ENCODE results near the gene CTDSPL.
A peak's percentile ranks its signal among the peaks of the same experiment; 100 is the strongest.

CTDSPL gene

DNA sequence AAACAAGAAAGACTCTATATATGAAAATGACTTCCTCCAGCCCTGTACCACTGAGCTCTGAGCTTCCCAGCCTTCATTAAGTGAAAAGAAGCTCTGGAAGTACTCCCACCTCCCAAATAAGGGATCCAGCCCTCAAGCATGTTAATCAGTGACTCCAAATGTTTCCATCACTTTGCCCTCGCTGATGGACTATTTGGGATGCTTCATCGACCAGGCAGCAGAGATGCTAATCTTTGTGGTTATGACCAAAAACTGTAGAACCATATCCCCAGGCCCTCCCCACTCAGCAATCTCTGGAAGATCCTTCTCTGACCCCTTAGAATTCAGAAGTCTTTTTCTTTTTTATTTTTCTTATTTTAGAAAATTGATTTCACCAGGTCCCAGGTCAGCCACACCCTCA, 2.3 kb upstream of the CTDSPL start (continued):
- TF ChIP-seq, protein P1, sequence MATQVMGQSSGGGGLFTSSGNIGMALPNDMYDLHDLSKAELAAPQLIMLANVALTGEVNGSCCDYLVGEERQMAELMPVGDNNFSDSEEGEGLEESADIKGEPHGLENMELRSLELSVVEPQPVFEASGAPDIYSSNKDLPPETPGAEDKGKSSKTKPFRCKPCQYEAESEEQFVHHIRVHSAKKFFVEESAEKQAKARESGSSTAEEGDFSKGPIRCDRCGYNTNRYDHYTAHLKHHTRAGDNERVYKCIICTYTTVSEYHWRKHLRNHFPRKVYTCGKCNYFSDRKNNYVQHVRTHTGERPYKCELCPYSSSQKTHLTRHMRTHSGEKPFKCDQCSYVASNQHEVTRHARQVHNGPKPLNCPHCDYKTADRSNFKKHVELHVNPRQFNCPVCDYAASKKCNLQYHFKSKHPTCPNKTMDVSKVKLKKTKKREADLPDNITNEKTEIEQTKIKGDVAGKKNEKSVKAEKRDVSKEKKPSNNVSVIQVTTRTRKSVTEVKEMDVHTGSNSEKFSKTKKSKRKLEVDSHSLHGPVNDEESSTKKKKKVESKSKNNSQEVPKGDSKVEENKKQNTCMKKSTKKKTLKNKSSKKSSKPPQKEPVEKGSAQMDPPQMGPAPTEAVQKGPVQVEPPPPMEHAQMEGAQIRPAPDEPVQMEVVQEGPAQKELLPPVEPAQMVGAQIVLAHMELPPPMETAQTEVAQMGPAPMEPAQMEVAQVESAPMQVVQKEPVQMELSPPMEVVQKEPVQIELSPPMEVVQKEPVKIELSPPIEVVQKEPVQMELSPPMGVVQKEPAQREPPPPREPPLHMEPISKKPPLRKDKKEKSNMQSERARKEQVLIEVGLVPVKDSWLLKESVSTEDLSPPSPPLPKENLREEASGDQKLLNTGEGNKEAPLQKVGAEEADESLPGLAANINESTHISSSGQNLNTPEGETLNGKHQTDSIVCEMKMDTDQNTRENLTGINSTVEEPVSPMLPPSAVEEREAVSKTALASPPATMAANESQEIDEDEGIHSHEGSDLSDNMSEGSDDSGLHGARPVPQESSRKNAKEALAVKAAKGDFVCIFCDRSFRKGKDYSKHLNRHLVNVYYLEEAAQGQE (tag by site-specific recombination; IDR thresholded peaks at IDR 0.05): no peak
- TF ChIP-seq ZNF529 (tag by site-specific recombination; IDR thresholded peaks at IDR 0.05; ENCODE audit: insufficient replicate concordance): no peak

DNA sequence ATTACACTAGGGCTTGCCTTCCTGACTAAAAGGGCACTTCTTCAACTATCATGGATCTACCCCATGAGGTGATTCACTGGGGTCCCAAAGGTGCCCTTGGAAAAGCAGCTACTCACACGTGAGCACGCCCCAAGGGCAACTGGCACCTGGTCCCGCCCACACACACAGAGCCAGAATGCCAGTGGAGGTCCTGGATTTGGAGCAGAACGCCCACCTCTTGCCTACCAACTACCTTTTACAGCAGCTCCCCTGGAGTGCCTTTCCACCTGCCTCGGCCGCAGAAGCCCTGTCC, 1.8 kb upstream of the CTDSPL start:
- Histone ChIP-seq H3K9me3 (ENCODE audit: control insufficient read depth, insufficient read depth, low read depth, low read length) (no peaks in the 10 kb centered on the region), H3K27ac (ENCODE audit: extremely low read depth, low read depth, low read length) (no peak overlapping the region), H3K4me1 (ENCODE audit: control insufficient read depth, insufficient read depth, low read length) (peaks cover 4% of the 10 kb centered on the region; the same call in 1 of the 2 replicates), H3K36me3 (ENCODE audit: control insufficient read depth in 2 of 2, insufficient read depth in 1 of 2, low read length in 2 of 2) (no peaks in the 10 kb centered on the region), H3K4me3 (ENCODE audit: low read depth, low read length) (no peak overlapping the region)
- CTCF ChIA-PET: interaction anchor here (0.9 kb wide), 1 partner anchor 101 kb away, joined by 3 read pairs; no protein-coding TSS in a partner anchor
- TF ChIP-seq ZFHX2 (tag by site-specific recombination; conservative IDR thresholded peaks at IDR 0.05): peak; percentile 51
- no peak for TF ChIP-seq ZNF610 (tag by site-specific recombination; IDR thresholded peaks at IDR 0.05; ENCODE audit: borderline replicate concordance)
- POLR2A ChIA-PET: no interaction called here

GRCh38 chr3:37862219-37862902, 681 bp downstream of the CTDSPL start:
- peaks cover 4% of the 10 kb centered on the region; the same call in 1 of the 2 replicates for H3K4me1 ChIP-seq (ENCODE audit: control insufficient read depth, insufficient read depth, low read length)
- ChIA-PET CTCF (no interaction called here), POLR2A (no interaction called here)
- no peaks in the 10 kb centered on the region for H3K36me3 ChIP-seq (ENCODE audit: control insufficient read depth in 2 of 2, insufficient read depth in 1 of 2, low read length in 2 of 2)
- H3K4me3 ChIP-seq (ENCODE audit: low read depth, low read length): peak overlapping the region; percentile 64
- no peaks in the 10 kb centered on the region for H3K9me3 ChIP-seq (ENCODE audit: control insufficient read depth, insufficient read depth, low read depth, low read length)
- peak overlapping the region; percentile 13; the same call in 1 of the 2 replicates for H3K27ac ChIP-seq (ENCODE audit: extremely low read depth, low read depth, low read length)
- TF ChIP-seq ZNF138 (tag by site-specific recombination; IDR thresholded peaks at IDR 0.05; ENCODE audit: borderline replicate concordance) (no peak), ZNF555 (tag by site-specific recombination; conservative IDR thresholded peaks at IDR 0.05) (no peak), ZNF530 (tag by site-specific recombination; IDR thresholded peaks at IDR 0.05; ENCODE audit: low read depth) (no peak), ZNF391 (tag by site-specific recombination; IDR thresholded peaks at IDR 0.05; ENCODE audit: borderline replicate concordance, low read depth) (no peak), GFI1B (tag by site-specific recombination; IDR thresholded peaks at IDR 0.05) (no peak), ZNF707 (tag by site-specific recombination; IDR thresholded peaks at IDR 0.05) (no peak), ZSCAN23 (tag by site-specific recombination; IDR thresholded peaks at IDR 0.05) (no peak), ZNF354C (tag by site-specific recombination; IDR thresholded peaks at IDR 0.05; ENCODE audit: borderline replicate concordance, low read depth) (no peak), GLIS2 (tag by site-specific recombination; IDR thresholded peaks at IDR 0.05) (peak; percentile 54; the same call in 1 of the 2 replicates), SETDB1 (IDR thresholded peaks at IDR 0.05; ENCODE audit: insufficient read length, low read length) (no peak), SP3 (tag by site-specific recombination; IDR thresholded peaks at IDR 0.05) (no peak), ZNF211 (tag by site-specific recombination; IDR thresholded peaks at IDR 0.05; ENCODE audit: low read depth) (no peak), ZNF2 (tag by site-specific recombination; IDR thresholded peaks at IDR 0.05) (no peak), ZBTB20 (tag by site-specific recombination; IDR thresholded peaks at IDR 0.05) (peak; percentile 76), KLF1 (tag by site-specific recombination; IDR thresholded peaks at IDR 0.05) (0 out of 2 replicates have a peak, but pooled peaks have one; percentile 6), ZBTB17 (tag by site-specific recombination; IDR thresholded peaks at IDR 0.05) (peak; percentile 17; the same call in 1 of the 2 replicates), ZNF560 (tag by site-specific recombination; IDR thresholded peaks at IDR 0.05; ENCODE audit: borderline replicate concordance) (no peak), KLF16 (tag by site-specific recombination; IDR thresholded peaks at IDR 0.05) (peak; percentile 48; the same call in 1 of the 2 replicates)
- TF ChIP-seq, protein P2, sequence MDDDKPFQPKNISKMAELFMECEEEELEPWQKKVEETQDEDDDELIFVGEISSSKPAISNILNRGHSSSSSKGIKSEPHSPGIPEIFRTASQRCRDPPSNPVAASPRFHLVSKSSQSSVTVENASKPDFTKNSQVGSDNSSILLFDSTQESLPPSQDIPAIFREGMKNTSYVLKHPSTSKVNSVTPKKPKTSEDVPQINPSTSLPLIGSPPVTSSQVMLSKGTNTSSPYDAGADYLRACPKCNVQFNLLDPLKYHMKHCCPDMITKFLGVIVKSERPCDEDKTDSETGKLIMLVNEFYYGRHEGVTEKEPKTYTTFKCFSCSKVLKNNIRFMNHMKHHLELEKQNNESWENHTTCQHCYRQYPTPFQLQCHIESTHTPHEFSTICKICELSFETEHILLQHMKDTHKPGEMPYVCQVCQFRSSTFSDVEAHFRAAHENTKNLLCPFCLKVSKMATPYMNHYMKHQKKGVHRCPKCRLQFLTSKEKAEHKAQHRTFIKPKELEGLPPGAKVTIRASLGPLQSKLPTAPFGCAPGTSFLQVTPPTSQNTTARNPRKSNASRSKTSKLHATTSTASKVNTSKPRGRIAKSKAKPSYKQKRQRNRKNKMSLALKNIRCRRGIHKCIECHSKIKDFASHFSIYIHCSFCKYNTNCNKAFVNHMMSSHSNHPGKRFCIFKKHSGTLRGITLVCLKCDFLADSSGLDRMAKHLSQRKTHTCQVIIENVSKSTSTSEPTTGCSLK (tag by site-specific recombination; IDR thresholded peaks at IDR 0.05): no peak
- TF ChIP-seq, protein P3, sequence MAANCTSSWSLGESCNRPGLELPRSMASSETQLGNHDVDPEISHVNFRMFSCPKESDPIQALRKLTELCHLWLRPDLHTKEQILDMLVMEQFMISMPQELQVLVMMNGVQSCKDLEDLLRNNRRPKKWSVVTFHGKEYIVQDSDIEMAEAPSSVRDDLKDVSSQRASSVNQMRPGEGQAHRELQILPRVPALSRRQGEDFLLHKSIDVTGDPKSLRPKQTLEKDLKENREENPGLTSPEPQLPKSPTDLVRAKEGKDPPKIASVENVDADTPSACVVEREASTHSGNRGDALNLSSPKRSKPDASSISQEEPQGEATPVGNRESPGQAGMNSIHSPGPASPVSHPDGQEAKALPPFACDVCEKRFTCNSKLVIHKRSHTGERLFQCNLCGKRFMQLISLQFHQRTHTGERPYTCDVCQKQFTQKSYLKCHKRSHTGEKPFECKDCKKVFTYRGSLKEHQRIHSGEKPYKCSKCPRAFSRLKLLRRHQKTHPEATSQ (tag by site-specific recombination; IDR thresholded peaks at IDR 0.05): no peak
- TF ChIP-seq, protein P4, sequence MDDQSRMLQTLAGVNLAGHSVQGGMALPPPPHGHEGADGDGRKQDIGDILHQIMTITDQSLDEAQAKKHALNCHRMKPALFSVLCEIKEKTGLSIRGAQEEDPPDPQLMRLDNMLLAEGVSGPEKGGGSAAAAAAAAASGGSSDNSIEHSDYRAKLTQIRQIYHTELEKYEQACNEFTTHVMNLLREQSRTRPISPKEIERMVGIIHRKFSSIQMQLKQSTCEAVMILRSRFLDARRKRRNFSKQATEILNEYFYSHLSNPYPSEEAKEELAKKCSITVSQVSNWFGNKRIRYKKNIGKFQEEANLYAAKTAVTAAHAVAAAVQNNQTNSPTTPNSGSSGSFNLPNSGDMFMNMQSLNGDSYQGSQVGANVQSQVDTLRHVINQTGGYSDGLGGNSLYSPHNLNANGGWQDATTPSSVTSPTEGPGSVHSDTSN (CRISPR knock-in tag; IDR thresholded peaks at IDR 0.05): 0 out of 2 replicates have a peak, but pooled peaks have one; percentile 46
